Osteoblast (primary cell): ENCODE data around the gene MBTPS1. TPM values are rescaled to one million over a fixed set of nuclear protein-coding genes. Genes with fewer than 3 reads are reported as not detected.

Experiments used
- DNase-seq: peaks from one replicate; pipeline ENCODE4 v3.0.0; 2011; ENCODE audit warnings: low spot score, mixed read lengths; ENCODE audit not compliant: insufficient read length; ENCODE audit errors: missing footprints
- H2AFZ ChIP-seq: 2 replicates; pipeline ENCODE4 v1.6.0; 2011; ENCODE audit warnings: mild to moderate bottlenecking, low read length
- H3K27ac ChIP-seq: 2 replicates; pipeline ENCODE4 v1.5.1; 2011; ENCODE audit warnings: mild to moderate bottlenecking, low read depth, low read length, moderate library complexity
- H3K27me3 ChIP-seq: 2 replicates; pipeline ENCODE4 v1.6.0; 2012; ENCODE audit warnings: mild to moderate bottlenecking, control low read depth, inconsistent platforms, low read length, moderate library complexity; ENCODE audit not compliant: insufficient read depth
- H3K36me3 ChIP-seq: 2 replicates; pipeline ENCODE4 v1.5.1; 2011; ENCODE audit warnings: mild to moderate bottlenecking, low read length, control low read depth, moderate library complexity; ENCODE audit not compliant: insufficient read depth
- H3K4me1 ChIP-seq: 2 replicates; pipeline ENCODE4 v1.5.1; 2011; ENCODE audit warnings: mild to moderate bottlenecking, low read length, control low read depth, moderate library complexity; ENCODE audit not compliant: insufficient read depth
- H3K4me2 ChIP-seq: 2 replicates; pipeline ENCODE4 v1.6.0; 2011; ENCODE audit warnings: mild to moderate bottlenecking, low read length; ENCODE audit not compliant: insufficient read depth
- H3K4me3 ChIP-seq: fragments of 200-600 bp; sonication (generic); 3 replicates; pipeline ENCODE4 v1.5.1; 2012; ENCODE audit warnings: mild to moderate bottlenecking, low read length, inconsistent platforms; ENCODE audit not compliant: insufficient read depth
- H3K79me2 ChIP-seq: 2 replicates; pipeline ENCODE4 v1.6.0; 2012; ENCODE audit warnings: mild to moderate bottlenecking, low read length, control low read depth, inconsistent platforms; ENCODE audit not compliant: insufficient read depth
- H3K9me3 ChIP-seq: 2 replicates; pipeline ENCODE4 v1.5.1; 2011; ENCODE audit warnings: low read depth, low read length, control low read depth
- H4K20me1 ChIP-seq: 2 replicates; pipeline ENCODE4 v1.6.0; 2012; ENCODE audit warnings: mild to moderate bottlenecking, low read length, control low read depth; ENCODE audit not compliant: insufficient read depth
- CTCF ChIP-seq: IDR thresholded peaks from 2 replicates; pipeline ENCODE4 v1.5.1; 2011; ENCODE audit warnings: mild to moderate bottlenecking, low read depth, low read length, moderate library complexity; ENCODE audit errors: extremely low read depth
- total RNA-seq: library from RNA; depleted of rRNA; stranded (reverse); fragments of >200 nt; gene quantifications from 2 replicates; pipeline ENCODE4 v1.2.3, GENCODE V29; 2012

Gene MBTPS1
- total RNA-seq, 1 donor, result 114 TPM

- Histone ChIP-seq H2AFZ (no peak overlapping the region), H3K27me3 (no peaks in the 10 kb centered on the region), H3K4me1 (peaks cover 23% of the 10 kb centered on the region), H3K4me3 (no peak overlapping the region), H3K9me3 (no peaks in the 10 kb centered on the region), H3K4me2 (peak overlapping the region; percentile 47), H4K20me1 (peaks cover 12% of the 10 kb centered on the region), H3K36me3 (peaks cover 24% of the 10 kb centered on the region), H3K27ac (peak overlapping the region; percentile 71), H3K79me2 (peaks cover 27% of the 10 kb centered on the region)
- DNase-seq, result peak; percentile 71
- no peak for TF ChIP-seq CTCF
These were observed 17.8 kb downstream of the MBTPS1 start for GRCh38 chr16:84098939-84099338.

- Histone ChIP-seq H4K20me1 (peaks cover 12% of the 10 kb centered on the region), H3K4me1 (peaks cover 17% of the 10 kb centered on the region), H3K27ac (no peak overlapping the region), H3K9me3 (no peaks in the 10 kb centered on the region), H3K27me3 (no peaks in the 10 kb centered on the region), H3K36me3 (peaks cover 47% of the 10 kb centered on the region), H2AFZ (no peak overlapping the region), H3K4me2 (no peak overlapping the region), H3K79me2 (peaks cover 8% of the 10 kb centered on the region), H3K4me3 (no peak overlapping the region)
- no peak for TF ChIP-seq CTCF
- no peak for DNase-seq
These were observed 20.2 kb downstream of the MBTPS1 start for GRCh38 chr16:84096447-84097005.

GRCh38 chr16:84095466-84095865 lies 21.3 kb downstream of the MBTPS1 start:
- Histone ChIP-seq H2AFZ (no peak overlapping the region), H3K27ac (no peak overlapping the region), H3K79me2 (peaks cover 8% of the 10 kb centered on the region), H3K27me3 (no peaks in the 10 kb centered on the region), H4K20me1 (peaks cover 12% of the 10 kb centered on the region), H3K9me3 (no peaks in the 10 kb centered on the region), H3K4me1 (peaks cover 17% of the 10 kb centered on the region), H3K4me3 (no peak overlapping the region), H3K4me2 (no peak overlapping the region), H3K36me3 (peaks cover 55% of the 10 kb centered on the region)
- DNase-seq, result no peak
- TF ChIP-seq CTCF, result no peak

- Histone ChIP-seq H4K20me1 (peaks cover 13% of the 10 kb centered on the region), H3K36me3 (peaks cover 70% of the 10 kb centered on the region), H3K4me3 (no peak overlapping the region), H2AFZ (no peak overlapping the region), H3K9me3 (no peaks in the 10 kb centered on the region), H3K4me2 (no peak overlapping the region), H3K4me1 (peaks cover 5% of the 10 kb centered on the region), H3K27ac (no peak overlapping the region), H3K79me2 (peaks cover 8% of the 10 kb centered on the region), H3K27me3 (no peaks in the 10 kb centered on the region)
- no peak for DNase-seq
- TF ChIP-seq CTCF, result no peak
These were observed 22.9 kb downstream of the MBTPS1 start for GRCh38 chr16:84093879-84094270.
